Keratinocyte (primary cell): ENCODE data around the gene DDIT3. TPM values are rescaled to one million over a fixed set of nuclear protein-coding genes. Genes with fewer than 3 reads are reported as not detected.

Experiments used
- DNase-seq: peaks from one replicate; pipeline ENCODE4 v3.0.0-alpha.2; 2011; ENCODE audit warnings: low read depth, missing footprints, low spot score
- FAIRE-seq: peaks from 2 replicates; lab custom pipeline; 2011; peaks lifted over from hg19 to GRCh38; lab: Jason Lieb, UNC
- H2AFZ ChIP-seq: 2 replicates; pipeline ENCODE4 v1.6.0; 2012; ENCODE audit warnings: low read length, control low read depth, inconsistent platforms; ENCODE audit not compliant: control insufficient read depth
- H3K27ac ChIP-seq: 2 replicates; pipeline ENCODE4 v1.5.1; 2011; ENCODE audit warnings: low read length; ENCODE audit not compliant: control insufficient read depth, insufficient read depth
- H3K27me3 ChIP-seq: 3 replicates; pipeline ENCODE4 v1.6.0; 2011; ENCODE audit warnings: low read length; ENCODE audit not compliant: control insufficient read depth, insufficient read depth; ENCODE audit errors: extremely low read depth
- H3K36me3 ChIP-seq, 2 experiments: 2 replicates in 1 of 2; 3 replicates in 1 of 2; pipeline ENCODE4 v1.5.1; 2011; ENCODE audit warnings: low read length in 2 of 2, mild to moderate bottlenecking in 1 of 2; ENCODE audit not compliant: control insufficient read depth in 2 of 2, insufficient read depth in 2 of 2; ENCODE audit errors: extremely low read depth in 1 of 2
- H3K4me1 ChIP-seq: 3 replicates; pipeline ENCODE4 v1.5.1; 2011; ENCODE audit warnings: low read length; ENCODE audit not compliant: control insufficient read depth, insufficient read depth; ENCODE audit errors: extremely low read depth
- H3K4me2 ChIP-seq: 3 replicates; pipeline ENCODE4 v1.6.0; 2011; ENCODE audit warnings: low read depth, low read length; ENCODE audit not compliant: control insufficient read depth, insufficient read depth; ENCODE audit errors: extremely low read depth
- H3K4me3 ChIP-seq, 3 experiments: fragments of 200-600 bp in 1 of 3; sonication (generic) in 1 of 3; 2 replicates in 2 of 3; 3 replicates in 1 of 3; pipeline ENCODE4 v1.5.1; 2011 to 2016; ENCODE audit warnings: low read length in 3 of 3, mild to moderate bottlenecking in 3 of 3, control low read depth in 2 of 3, inconsistent platforms in 1 of 3, low read depth in 1 of 3, mixed read lengths in 1 of 3, mixed run types in 1 of 3, moderate library complexity in 1 of 3; ENCODE audit not compliant: control insufficient read depth in 2 of 3, insufficient read depth in 2 of 3; ENCODE audit errors: extremely low read depth in 1 of 3
- H3K79me2 ChIP-seq: 2 replicates; pipeline ENCODE4 v1.6.0; 2012; ENCODE audit warnings: low read length; ENCODE audit not compliant: control insufficient read depth, insufficient read depth
- H3K9ac ChIP-seq: 3 replicates; pipeline ENCODE4 v1.6.0; 2011; ENCODE audit warnings: low read length; ENCODE audit not compliant: control insufficient read depth, insufficient read depth; ENCODE audit errors: extremely low read depth
- H3K9me1 ChIP-seq: 3 replicates; pipeline ENCODE4 v1.6.0; 2011; ENCODE audit warnings: low read length; ENCODE audit not compliant: control insufficient read depth, insufficient read depth; ENCODE audit errors: extremely low read depth
- H3K9me3 ChIP-seq: 2 replicates; pipeline ENCODE4 v1.5.1; 2012; ENCODE audit warnings: low read depth, low read length; ENCODE audit not compliant: control insufficient read depth
- H4K20me1 ChIP-seq: 3 replicates; pipeline ENCODE4 v1.6.0; 2011; ENCODE audit warnings: low read length; ENCODE audit not compliant: control insufficient read depth, insufficient read depth; ENCODE audit errors: extremely low read depth
- CTCF ChIP-seq, 3 experiments: IDR thresholded peaks in 1 of 3; conservative IDR thresholded peaks in 1 of 3; optimal IDR thresholded peaks in 1 of 3; 2 replicates in 2 of 3; 3 replicates in 1 of 3; pipeline versions ENCODE3 to v1.5.1; 2011; ENCODE audit warnings: low read length in 3 of 3, mild to moderate bottlenecking in 3 of 3, moderate library complexity in 2 of 3, control low read depth in 1 of 3, inconsistent platforms in 1 of 3; ENCODE audit not compliant: insufficient read depth in 2 of 3; ENCODE audit errors: extremely low read depth in 1 of 3
- EZH2 ChIP-seq: IDR thresholded peaks from one replicate; pipeline ENCODE4 v1.6.1; 2012; ENCODE audit warnings: inconsistent platforms, mild to moderate bottlenecking, low read length, moderate library complexity
- dilution Hi-C: fragments of 300-500 bp; cut with MboI; formaldehyde crosslinking; loops from one replicate; pipeline ENCODE4 v1.7.0; 2020; ENCODE audit warnings: low sequenced_read_pairs; ENCODE audit not compliant: extremely low pct_ligation_motif_present
- polyA plus RNA-seq, 5 experiments: library from polyadenylated mRNA; depleted of rRNA in 3 of 5; stranded (reverse) in 3 of 5; stranded (forward) in 1 of 5; unstranded in 1 of 5; fragments of >200 nt; gene quantifications; 1 replicate in 1 of 5; 2 replicates in 3 of 5; 3 replicates in 1 of 5; pipeline versions ENCODE4 v1.2.1 to v1.2.3, GENCODE V29; 2011 to 2012; ENCODE audit warnings: missing spikeins in 2 of 5, low read depth in 1 of 5, low replicate concordance in 1 of 5

The DDIT3 gene
- polyA plus RNA-seq, 1 donor (not counting 4 experiments of a cell fraction or from before 2014, with no cell fraction given) = 25.6 TPM

- H4K20me1 ChIP-seq = peaks cover 5% of the 10 kb centered on the region
- no peak overlapping the region for H2AFZ ChIP-seq
- FAIRE-seq (no peak), DNase-seq (no peak)
- H3K36me3 ChIP-seq = peaks cover 49 to 51% of the 10 kb centered on the region in 2 experiments
- H3K27me3 ChIP-seq = no peaks in the 10 kb centered on the region
- H3K9me3 ChIP-seq = no peaks in the 10 kb centered on the region
- H3K4me2 ChIP-seq = no peak overlapping the region
- TF ChIP-seq EZH2 = no peak
- no peak for TF ChIP-seq CTCF (optimal IDR thresholded peaks at IDR 0.05 in 1 of 3, IDR thresholded peaks at IDR 0.05 in 1 of 3, conservative IDR thresholded peaks at IDR 0.05 in 1 of 3; ENCODE audit: extremely low read depth in 1 of 3, insufficient read depth in 2 of 3, low read length in 3 of 3)
- peaks cover 2% of the 10 kb centered on the region for H3K9me1 ChIP-seq
- H3K27ac ChIP-seq = no peak overlapping the region
- H3K4me3 ChIP-seq = no peak overlapping the region
- H3K9ac ChIP-seq = no peak overlapping the region
- dilution Hi-C loops = no loop called here
- H3K4me1 ChIP-seq = peaks cover 13% of the 10 kb centered on the region
- H3K79me2 ChIP-seq = peaks cover 23% of the 10 kb centered on the region
Observed at GRCh38 chr12:57528176-57528575, 7.9 kb upstream of the DDIT3 start.

GRCh38 chr12:57527184-57527583, 6.9 kb upstream of the DDIT3 start:
- TF ChIP-seq CTCF (optimal IDR thresholded peaks at IDR 0.05 in 1 of 3, IDR thresholded peaks at IDR 0.05 in 1 of 3, conservative IDR thresholded peaks at IDR 0.05 in 1 of 3; ENCODE audit: extremely low read depth in 1 of 3, insufficient read depth in 2 of 3, low read length in 3 of 3) = no peak
- TF ChIP-seq EZH2 = no peak
- DNase-seq (no peak), FAIRE-seq (no peak)
- peaks cover 24% of the 10 kb centered on the region for H3K79me2 ChIP-seq
- H3K4me1 ChIP-seq = peaks cover 14% of the 10 kb centered on the region
- H3K27ac ChIP-seq = no peak overlapping the region
- H3K27me3 ChIP-seq = no peaks in the 10 kb centered on the region
- H3K9me3 ChIP-seq = no peaks in the 10 kb centered on the region
- no peak overlapping the region for H2AFZ ChIP-seq
- H3K9me1 ChIP-seq = peaks cover 2% of the 10 kb centered on the region
- H3K9ac ChIP-seq = no peak overlapping the region
- no peak overlapping the region for H3K4me2 ChIP-seq
- H3K36me3 ChIP-seq = peaks cover 42 to 44% of the 10 kb centered on the region in 2 experiments
- no peak overlapping the region for H3K4me3 ChIP-seq
- peaks cover 5% of the 10 kb centered on the region for H4K20me1 ChIP-seq
- dilution Hi-C loops = no loop called here
